Body of pancreas (tissue), 4 donors: ENCODE measurements around the gene PTOV1.

ENCODE experiments used
- CTCF ChIP-seq, 7 experiments: fragments of 450-650 bp in 4 of 7; fragments of 200-600 bp in 3 of 7; sonication (generic) in 3 of 7; IDR thresholded peaks; one replicate each; pipeline ENCODE4 v1.5.1; 2016 to 2019; ENCODE audit warnings: antibody characterized with exemption in 7 of 7
- POLR2A ChIP-seq, 3 donors: fragments of 450-650 bp; IDR thresholded peaks; one replicate each; pipeline ENCODE4 v1.6.1; 2016; ENCODE audit warnings: antibody characterized with exemption in 3 of 3, mild to moderate bottlenecking in 2 of 3

GRCh38 chr19:49832556-49832955, 18.4 kb upstream of the PTOV1 start:
- TF ChIP-seq CTCF (IDR thresholded peaks at IDR 0.05): no peak
- no peak for TF ChIP-seq POLR2A (IDR thresholded peaks at IDR 0.05)
